H1 (cell line): ENCODE data around the gene ZNF512. TPM values are rescaled to one million over a fixed set of nuclear protein-coding genes. Genes with fewer than 3 reads are reported as not detected.
"Not testable (repeated sequence)": the region's sequence is repeated elsewhere in the genome, so short reads cannot be mapped to it uniquely, and the experiment has no call there.

Source experiments
- CTCF ChIA-PET: fragments of 300-600 bp; sonication (Branson Sonifier 250); formaldehyde crosslinking; loops from one replicate; lab custom pipeline; 2021; ENCODE audit not compliant: partially characterized antibody; lab: Charles Lee
- POLR2A ChIA-PET: fragments of 300-600 bp; sonication (Branson Sonifier 250); formaldehyde crosslinking; loops from one replicate; lab custom pipeline; 2021; ENCODE audit warnings: inconsistent platforms; ENCODE audit not compliant: partially characterized antibody; lab: Charles Lee
- DNase-seq, 2 experiments: peaks; one replicate each; pipeline versions ENCODE4 v3.0.0 to v3.0.0-alpha.2; 2010 to 2022; ENCODE audit warnings: low spot score in 2 of 2, low read depth in 1 of 2, mixed read lengths in 1 of 2
- FAIRE-seq: peaks from 2 replicates; lab custom pipeline; 2011; peaks lifted over from hg19 to GRCh38; lab: Jason Lieb, UNC
- H2AFZ ChIP-seq: 2 replicates; pipeline ENCODE4 v1.8.1; 2012; ENCODE audit warnings: low read length, inconsistent platforms
- H2AK5ac ChIP-seq: 2 replicates; pipeline ENCODE4 v1.6.1; 2013; ENCODE audit warnings: low read depth, low read length
- H2BK120ac ChIP-seq: replicated peaks from 2 replicates; pipeline ENCODE3; 2013; ENCODE audit warnings: low read depth, low read length, inconsistent platforms
- H2BK12ac ChIP-seq: 2 replicates; pipeline ENCODE4 v1.6.1; 2013; ENCODE audit warnings: low read depth, low read length
- H2BK15ac ChIP-seq: 2 replicates; pipeline ENCODE4 v1.6.1; 2013; ENCODE audit warnings: low read length
- H2BK20ac ChIP-seq: 2 replicates; pipeline ENCODE4 v1.6.1; 2013; ENCODE audit warnings: low read length
- H2BK5ac ChIP-seq: 2 replicates; pipeline ENCODE4 v1.6.1; 2013; ENCODE audit warnings: low read depth, low read length
- H3K14ac ChIP-seq: 2 replicates; pipeline ENCODE4 v1.6.1; 2013; ENCODE audit warnings: inconsistent platforms; ENCODE audit not compliant: insufficient read length
- H3K18ac ChIP-seq: 2 replicates; pipeline ENCODE4 v1.6.1; 2013; ENCODE audit warnings: low read length; ENCODE audit errors: extremely low read depth
- H3K23ac ChIP-seq: 2 replicates; pipeline ENCODE4 v1.6.1; 2013; ENCODE audit warnings: inconsistent platforms; ENCODE audit not compliant: insufficient read length
- H3K23me2 ChIP-seq: 2 replicates; pipeline ENCODE4 v1.6.1; 2013; ENCODE audit warnings: low read depth, low read length
- H3K27ac ChIP-seq: 2 replicates; pipeline ENCODE4 v1.6.1; 2011; ENCODE audit warnings: low read depth, low read length, inconsistent platforms
- H3K27me3 ChIP-seq, 4 experiments: replicated peaks in 1 of 4; 1 replicate in 1 of 4; 2 replicates in 3 of 4; pipeline versions ENCODE4 v1.6.1 to v1.8.1; 2011 to 2013; ENCODE audit warnings: low read length in 3 of 4, mild to moderate bottlenecking in 3 of 4, inconsistent platforms in 2 of 4, mixed read lengths in 2 of 4, moderate library complexity in 1 of 4; ENCODE audit not compliant: control insufficient read depth in 3 of 4, insufficient read depth in 3 of 4; ENCODE audit errors: extremely low read depth in 1 of 4
- H3K36me3 ChIP-seq, 4 experiments: 2 replicates each; pipeline versions ENCODE4 v1.6.1 to v1.8.1; 2011 to 2013; ENCODE audit warnings: mild to moderate bottlenecking in 4 of 4, low read length in 3 of 4, moderate library complexity in 2 of 4, control low read depth in 1 of 4, inconsistent platforms in 1 of 4; ENCODE audit not compliant: insufficient read depth in 4 of 4, control insufficient read depth in 2 of 4
- H3K4ac ChIP-seq: replicated peaks from 2 replicates; pipeline ENCODE3; 2013; ENCODE audit warnings: low read length, low read depth, mixed read lengths, inconsistent platforms; ENCODE audit not compliant: insufficient read length
- H3K4me1 ChIP-seq, 4 experiments: replicated peaks in 1 of 4; 1 replicate in 1 of 4; 2 replicates in 3 of 4; pipeline versions ENCODE4 v1.6.1 to v1.8.1; 2011 to 2013; ENCODE audit warnings: low read length in 3 of 4, inconsistent platforms in 2 of 4, mixed read lengths in 1 of 4; ENCODE audit not compliant: insufficient read depth in 4 of 4, control insufficient read depth in 3 of 4
- H3K4me2 ChIP-seq, 2 experiments: 2 replicates each; pipeline versions ENCODE4 v1.6.1 to v1.8.1; 2011 to 2013; ENCODE audit warnings: low read depth in 2 of 2, low read length in 2 of 2, control low read depth in 1 of 2, inconsistent platforms in 1 of 2, mild to moderate bottlenecking in 1 of 2; ENCODE audit not compliant: insufficient read depth in 1 of 2
- H3K4me3 ChIP-seq, 4 experiments: fragments of 200-600, 300-600 bp in 1 of 4; sonication (generic), shearing (Covaris generic), sonication (Bioruptor Twin) in 1 of 4; 2 replicates each; pipeline versions ENCODE4 v1.5.1 to v1.8.1; 2011 to 2016; ENCODE audit warnings: low read length in 4 of 4, low read depth in 3 of 4, control low read depth in 2 of 4, inconsistent platforms in 2 of 4, mild to moderate bottlenecking in 2 of 4, mixed read lengths in 1 of 4, moderate library complexity in 1 of 4; ENCODE audit not compliant: insufficient read depth in 2 of 4; ENCODE audit errors: extremely low read depth in 1 of 4
- H3K56ac ChIP-seq: replicated peaks from 2 replicates; pipeline ENCODE3; 2013; ENCODE audit warnings: low read depth, mild to moderate bottlenecking, mixed read lengths, low read length, inconsistent platforms; ENCODE audit not compliant: insufficient read length
- H3K79me1 ChIP-seq: 2 replicates; pipeline ENCODE4 v1.6.1; 2013; ENCODE audit warnings: low read depth, low read length, control low read depth
- H3K79me2 ChIP-seq, 2 experiments: 2 replicates each; pipeline versions ENCODE4 v1.6.1 to v1.8.1; 2012 to 2013; ENCODE audit warnings: low read length in 2 of 2, mild to moderate bottlenecking in 2 of 2, inconsistent platforms in 1 of 2; ENCODE audit not compliant: insufficient read depth in 2 of 2, control insufficient read depth in 1 of 2
- H3K9ac ChIP-seq, 4 experiments: replicated peaks in 1 of 4; 1 replicate in 1 of 4; 2 replicates in 3 of 4; pipeline versions ENCODE4 v1.6.1 to v1.8.1; 2011 to 2013; ENCODE audit warnings: low read depth in 3 of 4, low read length in 3 of 4, control low read depth in 2 of 4, mild to moderate bottlenecking in 2 of 4, moderate library complexity in 2 of 4, inconsistent platforms in 1 of 4; ENCODE audit errors: extremely low read depth in 1 of 4
- H3K9me3 ChIP-seq, 2 experiments: 2 replicates each; pipeline versions ENCODE4 v1.6.1 to v1.8.1; 2012 to 2013; ENCODE audit warnings: mild to moderate bottlenecking in 2 of 2, moderate library complexity in 2 of 2, control low read depth in 1 of 2, inconsistent platforms in 1 of 2, low read depth in 1 of 2, low read length in 1 of 2, mixed read lengths in 1 of 2; ENCODE audit not compliant: insufficient read depth in 2 of 2
- H4K20me1 ChIP-seq, 2 experiments: replicated peaks in 1 of 2; 2 replicates each; pipeline versions ENCODE3 to v1.8.1; 2011 to 2013; ENCODE audit warnings: inconsistent platforms in 2 of 2, low read length in 2 of 2, mild to moderate bottlenecking in 1 of 2; ENCODE audit not compliant: insufficient read depth in 2 of 2, control insufficient read depth in 1 of 2
- H4K5ac ChIP-seq: 2 replicates; pipeline ENCODE4 v1.6.1; 2013; ENCODE audit warnings: low read length, low read depth, mixed read lengths, inconsistent platforms; ENCODE audit not compliant: insufficient read length
- H4K8ac ChIP-seq: 2 replicates; pipeline ENCODE4 v1.8.0; 2013; ENCODE audit warnings: mild to moderate bottlenecking, moderate library complexity, low read length, inconsistent platforms; ENCODE audit not compliant: insufficient read depth; ENCODE audit errors: extremely low read depth
- H4K91ac ChIP-seq: replicated peaks from 2 replicates; pipeline ENCODE3; 2013; ENCODE audit warnings: low read length, mixed read lengths, inconsistent platforms; ENCODE audit not compliant: insufficient read length
- WGBS, 2 experiments: shearing (Covaris generic) in 1 of 2; methylation state at CpG; one replicate each; pipeline versions ENCODE4 v1.1.6 to v1.1.7; 2013 to 2015; ENCODE audit warnings: low lambda C conversion rate in 2 of 2, mixed read lengths in 2 of 2, inconsistent platforms in 1 of 2, low coverage in 1 of 2, missing lambda C conversion rate in 1 of 2; ENCODE audit not compliant: insufficient replicate concordance in 2 of 2, insufficient coverage in 1 of 2, insufficient read length in 1 of 2; ENCODE audit errors: extremely low coverage in 1 of 2, missing lambda C conversion rate in 1 of 2; 5-methylcytosine and 5-hydroxymethylcytosine counted together
- polyA plus RNA-seq, 7 experiments: library from polyadenylated mRNA; depleted of rRNA in 3 of 7; stranded (reverse) in 5 of 7; unstranded in 2 of 7; fragments of >200 nt in 5 of 7; fragments of 200-250 nt in 2 of 7; gene quantifications; 1 replicate in 5 of 7; 2 replicates in 1 of 7; 4 replicates in 1 of 7; pipeline versions ENCODE4 v1.2.1 to v1.2.3, GENCODE V29; 2011 to 2013; ENCODE audit warnings: missing spikeins in 2 of 7, mixed read lengths in 2 of 7
- total RNA-seq: library from RNA; stranded (reverse); fragmentation: NEBNext Ultra II Directional; extraction: Animal tissue kit (Norgen Biotek cat#: 25700); gene quantifications from 2 replicates; pipeline ENCODE4 v1.2.1, GENCODE V29; 2021

Gene ZNF512
- total and polyA plus RNA-seq, 2 of the 8 experiments (the other 6 are each of a cell fraction or from before 2014, with no cell fraction given): 17.6 to 37.9 TPM

- H2AFZ ChIP-seq, H4K91ac ChIP-seq, H2BK15ac ChIP-seq, H3K9ac ChIP-seq, H3K18ac ChIP-seq, H3K4me3 ChIP-seq, H3K23me2 ChIP-seq, H3K23ac ChIP-seq, H4K5ac ChIP-seq, FAIRE-seq, H4K20me1 ChIP-seq, H3K4ac ChIP-seq, H4K8ac ChIP-seq, H3K79me1 ChIP-seq, H2BK20ac ChIP-seq, H3K14ac ChIP-seq, H3K27me3 ChIP-seq, H3K27ac ChIP-seq, H2BK120ac ChIP-seq, H2AK5ac ChIP-seq, POLR2A ChIA-PET, H3K56ac ChIP-seq, H2BK12ac ChIP-seq, CTCF ChIA-PET, H3K4me1 ChIP-seq, H3K4me2 ChIP-seq, H2BK5ac ChIP-seq, DNase-seq: not testable (repeated sequence)
- Histone ChIP-seq H3K79me2 (peaks cover 22 to 56% of the 10 kb centered on the region in 2 experiments), H3K36me3 (peaks cover 2 to 12% (median 7%) of the 10 kb centered on the region in 4 experiments), H3K9me3 (peaks cover 6 to 25% of the 10 kb centered on the region in 2 experiments; a peak in 3 of 4 replicates)
- WGBS, 2 experiments: 91% methylated on average over 9 of the region's 9 CpGs; no CpG with 5 or more reads in 1 of the 2 experiments
These were observed 12.6 kb downstream of the ZNF512 start for GRCh38 chr2:27595412-27595811.
